Measurements from ENCODE around the gene CHRM2.

Gene CHRM2

GRCh38 chr7:136891850-136892249, 23.4 kb downstream of the CHRM2 start:
- H3K4me3 ChIP-seq (ENCODE audit: low read depth, low read length) = no peak overlapping the region
- in situ Hi-C loops (cut with HindIII; ENCODE audit: low sequenced_read_pairs) = no loop called here
- TF ChIP-seq CTCF (IDR thresholded peaks at IDR 0.05; ENCODE audit: low read depth, low read length) = no peak
- no peak for DNase-seq (ENCODE audit: low read depth, low spot score)

GRCh38 chr7:136894789-136895188, 26.3 kb downstream of the CHRM2 start:
- in situ Hi-C loops (cut with HindIII; ENCODE audit: low sequenced_read_pairs) = no loop called here
- no peak for TF ChIP-seq CTCF (IDR thresholded peaks at IDR 0.05; ENCODE audit: low read depth, low read length)
- no peak for DNase-seq (ENCODE audit: low read depth, low spot score)
- H3K4me3 ChIP-seq (ENCODE audit: low read depth, low read length) = no peak overlapping the region

GRCh38 chr7:136897676-136898075, 29.2 kb downstream of the CHRM2 start:
- no peak overlapping the region for H3K4me3 ChIP-seq (ENCODE audit: low read depth, low read length)
- TF ChIP-seq CTCF (IDR thresholded peaks at IDR 0.05; ENCODE audit: low read depth, low read length) = no peak
- in situ Hi-C loops (cut with HindIII; ENCODE audit: low sequenced_read_pairs) = no loop called here
- no peak for DNase-seq (ENCODE audit: low read depth, low spot score)

GRCh38 chr7:136900005-136900404, 31.6 kb downstream of the CHRM2 start:
- in situ Hi-C loops (cut with HindIII; ENCODE audit: low sequenced_read_pairs) = no loop called here
- no peak overlapping the region for H3K4me3 ChIP-seq (ENCODE audit: low read depth, low read length)
- DNase-seq (ENCODE audit: low read depth, low spot score) = no peak
- no peak for TF ChIP-seq CTCF (IDR thresholded peaks at IDR 0.05; ENCODE audit: low read depth, low read length)

- no peak for DNase-seq (ENCODE audit: low read depth, low spot score)
- in situ Hi-C loops (cut with HindIII; ENCODE audit: low sequenced_read_pairs) = no loop called here
- no peak for TF ChIP-seq CTCF (IDR thresholded peaks at IDR 0.05; ENCODE audit: low read depth, low read length)
- no peak overlapping the region for H3K4me3 ChIP-seq (ENCODE audit: low read depth, low read length)
Measured at GRCh38 chr7:136910771-136911170, 42.3 kb downstream of the CHRM2 start.

- in situ Hi-C loops (cut with HindIII; ENCODE audit: low sequenced_read_pairs) = no loop called here
- DNase-seq (ENCODE audit: low read depth, low spot score) = peak; percentile 7
- H3K4me3 ChIP-seq (ENCODE audit: low read depth, low read length) = no peak overlapping the region
- TF ChIP-seq CTCF (IDR thresholded peaks at IDR 0.05; ENCODE audit: low read depth, low read length) = no peak
Measured at GRCh38 chr7:136911344-136911743, 42.9 kb downstream of the CHRM2 start.

- TF ChIP-seq CTCF (IDR thresholded peaks at IDR 0.05; ENCODE audit: low read depth, low read length) = no peak
- H3K4me3 ChIP-seq (ENCODE audit: low read depth, low read length) = no peak overlapping the region
- in situ Hi-C loops (cut with HindIII; ENCODE audit: low sequenced_read_pairs) = no loop called here
- DNase-seq (ENCODE audit: low read depth, low spot score) = no peak
Measured at GRCh38 chr7:136912339-136912738, 43.9 kb downstream of the CHRM2 start.
